NCI-H226 (cell line): ENCODE measurements around the gene ZKSCAN1.
A peak's percentile ranks its signal among the peaks of the same experiment; 100 is the strongest.

ENCODE experiments used
- DNase-seq: peaks from one replicate; pipeline ENCODE4 v3.0.0-alpha.2; 2015

ZKSCAN1 gene

GRCh38 chr7:100040575-100040974 lies 25.2 kb downstream of the ZKSCAN1 start:
- no peak for DNase-seq

GRCh38 chr7:100044718-100045117 lies 29.3 kb downstream of the ZKSCAN1 start:
- no peak for DNase-seq

DNA sequence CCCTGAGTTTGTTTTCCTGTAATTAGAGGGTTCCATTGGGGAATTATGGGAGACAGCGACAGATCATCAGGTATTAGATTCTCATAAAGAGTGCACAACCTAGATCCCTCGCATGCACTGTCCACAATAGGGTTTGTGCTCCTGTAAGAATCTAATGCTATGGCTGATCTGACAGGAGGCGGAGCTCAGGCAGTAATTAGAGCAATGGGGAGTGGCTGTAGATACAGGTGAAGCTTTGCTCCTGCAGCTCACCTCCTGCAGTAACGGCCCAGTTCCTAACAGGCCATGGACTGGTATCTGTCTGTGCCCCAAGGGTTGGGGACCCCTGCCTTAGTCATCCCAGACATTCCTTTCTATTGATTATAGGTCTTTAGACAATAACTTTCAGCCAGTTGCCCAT lies 33.3 kb downstream of the ZKSCAN1 start:
- no peak for DNase-seq

GRCh38 chr7:100049441-100050291 lies 34.3 kb downstream of the ZKSCAN1 start, which contains the start of gene ZSCAN21:
ZSCAN21 (plus strand) TSS chr7:100049774; CDS start chr7:100057007, 7,233 bp downstream.
- peak; percentile 75 for DNase-seq

DNA sequence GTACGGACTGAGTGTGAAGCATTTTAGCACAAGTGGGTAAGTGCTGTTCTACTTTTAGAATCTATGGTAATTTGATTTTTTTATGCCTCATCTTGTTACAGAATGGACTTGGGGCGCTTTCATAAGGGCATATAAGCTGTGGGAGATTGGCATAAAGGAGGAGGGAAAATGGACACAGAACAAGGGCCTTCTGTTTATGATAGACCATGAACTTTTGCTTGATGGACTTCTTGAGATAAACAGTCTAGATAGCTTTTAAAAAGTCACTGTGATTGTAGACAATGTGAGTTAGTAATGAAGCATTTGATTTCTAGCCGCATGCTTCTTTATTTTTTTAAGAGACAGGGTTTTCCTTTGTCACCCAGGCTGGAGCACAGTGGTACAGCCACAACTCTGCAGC lies 36.2 kb downstream of the ZKSCAN1 start:
- no peak for DNase-seq

- peak; percentile 54 for DNase-seq
Observed at GRCh38 chr7:100053215-100053614, 37.8 kb downstream of the ZKSCAN1 start.

DNA sequence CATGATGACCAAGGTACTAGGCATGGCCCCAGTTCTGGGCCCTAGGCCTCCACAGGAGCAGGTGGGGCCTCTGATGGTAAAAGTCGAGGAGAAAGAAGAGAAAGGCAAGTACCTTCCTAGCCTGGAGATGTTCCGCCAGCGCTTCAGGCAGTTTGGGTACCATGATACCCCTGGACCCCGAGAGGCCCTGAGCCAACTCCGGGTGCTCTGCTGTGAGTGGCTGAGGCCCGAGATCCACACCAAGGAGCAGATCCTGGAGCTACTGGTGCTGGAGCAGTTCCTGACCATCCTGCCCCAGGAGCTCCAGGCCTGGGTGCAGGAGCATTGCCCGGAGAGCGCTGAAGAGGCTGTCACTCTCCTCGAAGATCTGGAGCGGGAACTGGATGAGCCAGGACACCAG lies 41.6 kb downstream of the ZKSCAN1 start:
- no peak for DNase-seq

- no peak for DNase-seq
Observed at GRCh38 chr7:100059251-100059739, 43.9 kb downstream of the ZKSCAN1 start.

DNA sequence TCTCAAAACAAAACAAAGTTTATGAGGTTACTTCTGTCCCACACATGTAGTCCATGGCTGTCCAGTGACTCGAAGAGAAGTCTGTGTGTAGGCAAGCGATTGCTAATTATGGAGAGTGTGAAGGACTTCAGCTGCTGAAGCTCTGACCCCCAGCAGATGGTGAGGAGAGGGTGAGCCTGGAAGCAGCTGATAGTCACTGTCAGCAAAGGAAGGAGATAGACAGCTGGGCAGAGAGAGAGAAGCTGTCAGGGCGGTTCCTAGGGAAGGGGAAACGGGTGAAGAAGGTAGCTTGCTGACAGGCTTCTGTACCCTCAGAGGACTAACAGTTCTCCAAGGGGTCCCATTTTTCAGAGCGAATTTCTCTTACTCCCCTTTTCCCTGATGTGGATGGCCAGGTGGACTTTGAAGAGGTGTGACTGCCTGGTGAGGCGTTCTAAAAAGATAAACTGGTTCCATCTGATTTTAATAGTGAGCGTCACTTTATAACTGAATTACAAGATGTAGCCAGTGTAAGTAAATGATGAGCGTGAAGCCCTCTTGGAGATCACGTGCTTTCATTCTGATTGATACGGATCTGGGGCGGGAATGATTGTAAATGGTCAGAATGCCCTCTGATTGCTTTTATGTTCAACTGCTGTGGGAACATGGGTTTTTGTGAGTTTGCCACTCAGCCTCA lies 46.3 kb downstream of the ZKSCAN1 start:
- no peak for DNase-seq

GRCh38 chr7:100063376-100063775 lies 48.0 kb downstream of the ZKSCAN1 start:
- DNase-seq = no peak

DNA sequence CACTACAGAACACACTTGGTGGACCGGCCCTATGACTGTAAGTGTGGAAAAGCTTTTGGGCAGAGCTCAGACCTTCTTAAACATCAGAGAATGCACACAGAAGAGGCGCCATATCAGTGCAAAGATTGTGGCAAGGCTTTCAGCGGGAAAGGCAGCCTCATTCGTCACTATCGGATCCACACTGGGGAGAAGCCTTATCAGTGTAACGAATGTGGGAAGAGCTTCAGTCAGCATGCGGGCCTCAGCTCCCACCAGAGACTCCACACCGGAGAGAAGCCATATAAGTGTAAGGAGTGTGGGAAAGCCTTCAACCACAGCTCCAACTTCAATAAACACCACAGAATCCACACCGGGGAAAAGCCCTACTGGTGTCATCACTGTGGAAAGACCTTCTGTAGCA lies 48.8 kb downstream of the ZKSCAN1 start:
- no peak for DNase-seq

GRCh38 chr7:100065452-100066186 lies 50.2 kb downstream of the ZKSCAN1 start:
- peak; percentile 22 for DNase-seq

DNA sequence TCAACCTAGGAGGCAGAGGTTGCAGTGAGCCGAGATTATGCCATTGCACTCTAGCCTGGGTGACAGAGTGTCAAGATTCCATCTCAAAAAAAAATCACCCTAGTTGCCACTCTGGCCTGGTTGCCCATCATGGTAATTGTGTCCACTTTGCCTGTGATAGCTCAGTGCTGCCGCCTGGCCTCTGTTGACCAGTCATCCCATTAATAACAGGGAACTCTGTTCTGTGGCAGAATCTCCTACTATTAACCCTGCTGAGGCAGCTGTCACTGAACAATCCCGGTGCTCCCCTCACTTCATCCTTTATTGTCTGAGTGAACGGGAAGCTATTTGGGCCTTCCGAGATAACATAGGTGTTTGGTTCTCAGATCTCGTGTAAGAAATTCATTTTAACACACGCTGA lies 51.6 kb downstream of the ZKSCAN1 start:
- DNase-seq = no peak

- DNase-seq = no peak
Observed at GRCh38 chr7:100069991-100070390, 54.6 kb downstream of the ZKSCAN1 start.

DNA sequence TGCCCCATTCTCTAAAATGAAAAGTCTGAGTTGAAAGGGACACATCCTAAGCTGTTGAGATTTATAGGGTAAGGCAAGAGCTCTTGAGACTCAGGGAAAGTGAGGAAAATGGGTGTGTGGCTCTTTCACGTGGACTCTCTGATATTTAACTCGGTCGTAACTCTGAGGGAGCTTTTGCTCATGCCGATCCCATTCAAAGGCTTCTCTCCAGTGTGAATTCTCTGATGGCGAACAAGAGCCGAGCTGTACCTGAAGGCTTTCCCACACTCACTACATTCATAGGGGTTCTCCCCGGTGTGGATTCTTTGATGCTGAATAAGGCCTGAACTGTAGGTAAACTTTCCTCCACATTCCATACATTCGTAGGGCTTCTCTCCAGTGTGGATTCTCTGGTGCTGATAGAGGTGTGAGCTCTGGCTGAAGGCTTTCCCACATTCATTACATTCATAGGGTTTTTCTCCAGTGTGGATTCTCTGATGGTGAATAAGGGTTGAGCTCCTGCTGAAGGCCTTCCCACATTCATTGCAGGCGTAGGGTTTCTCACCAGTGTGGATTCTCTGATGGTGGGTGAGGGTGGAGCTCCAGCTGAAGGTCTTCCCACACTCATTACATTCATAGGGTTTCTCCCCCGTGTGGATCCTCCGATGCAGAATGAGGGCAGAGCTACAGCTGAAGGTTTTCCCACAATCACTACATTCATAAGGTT lies 55.8 kb downstream of the ZKSCAN1 start:
- no peak for DNase-seq

GRCh38 chr7:100072462-100072861 lies 57.1 kb downstream of the ZKSCAN1 start:
- no peak for DNase-seq

DNA sequence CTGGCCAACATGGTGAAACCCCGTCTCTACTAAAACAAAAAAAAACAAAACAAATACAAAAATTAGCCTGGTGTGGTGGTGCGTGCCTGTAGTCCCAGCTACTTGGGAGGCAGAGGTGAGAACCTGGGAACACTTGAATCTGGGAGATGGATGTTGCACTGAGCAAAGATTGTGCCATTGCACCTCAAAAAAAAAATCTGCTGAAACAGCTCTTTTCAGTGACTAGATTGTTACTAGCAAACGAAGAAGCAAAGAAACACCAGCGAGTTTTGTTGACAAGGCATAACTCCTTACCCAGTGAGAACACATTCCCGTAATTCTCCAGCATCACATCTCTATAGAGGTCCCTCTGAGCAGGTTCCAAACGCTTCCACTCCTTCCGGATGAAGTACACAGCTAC lies 59.4 kb downstream of the ZKSCAN1 start:
- no peak for DNase-seq

GRCh38 chr7:100075418-100075817 lies 60.0 kb downstream of the ZKSCAN1 start:
- DNase-seq = no peak

GRCh38 chr7:100077205-100077604 lies 61.8 kb downstream of the ZKSCAN1 start:
- no peak for DNase-seq

DNA sequence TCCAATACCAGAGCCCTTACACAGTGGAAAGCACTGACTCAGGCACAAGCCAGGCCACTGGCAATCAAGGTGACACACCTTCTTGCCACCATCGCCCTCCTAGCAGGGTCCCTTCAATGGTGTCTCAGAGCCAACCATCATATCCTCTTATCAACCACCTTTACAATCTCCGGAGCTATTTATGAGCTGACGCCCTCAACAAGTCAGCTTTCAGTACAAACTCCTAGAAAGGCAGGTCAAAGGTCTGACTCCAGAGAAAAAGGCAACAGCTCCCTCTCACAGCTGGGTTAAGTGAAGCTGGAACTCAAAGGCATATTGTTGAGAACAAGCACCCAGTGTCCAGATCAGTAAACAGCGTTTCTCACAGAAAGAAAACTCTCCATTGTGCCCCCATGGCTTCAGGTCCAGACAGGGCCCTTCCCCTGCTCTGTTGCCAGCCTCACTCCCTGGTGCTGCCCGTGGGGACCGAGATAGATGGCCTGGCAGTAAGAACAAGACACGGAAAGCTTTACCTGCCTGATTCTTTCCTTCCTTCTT lies 63.7 kb downstream of the ZKSCAN1 start:
- no peak for DNase-seq

DNA sequence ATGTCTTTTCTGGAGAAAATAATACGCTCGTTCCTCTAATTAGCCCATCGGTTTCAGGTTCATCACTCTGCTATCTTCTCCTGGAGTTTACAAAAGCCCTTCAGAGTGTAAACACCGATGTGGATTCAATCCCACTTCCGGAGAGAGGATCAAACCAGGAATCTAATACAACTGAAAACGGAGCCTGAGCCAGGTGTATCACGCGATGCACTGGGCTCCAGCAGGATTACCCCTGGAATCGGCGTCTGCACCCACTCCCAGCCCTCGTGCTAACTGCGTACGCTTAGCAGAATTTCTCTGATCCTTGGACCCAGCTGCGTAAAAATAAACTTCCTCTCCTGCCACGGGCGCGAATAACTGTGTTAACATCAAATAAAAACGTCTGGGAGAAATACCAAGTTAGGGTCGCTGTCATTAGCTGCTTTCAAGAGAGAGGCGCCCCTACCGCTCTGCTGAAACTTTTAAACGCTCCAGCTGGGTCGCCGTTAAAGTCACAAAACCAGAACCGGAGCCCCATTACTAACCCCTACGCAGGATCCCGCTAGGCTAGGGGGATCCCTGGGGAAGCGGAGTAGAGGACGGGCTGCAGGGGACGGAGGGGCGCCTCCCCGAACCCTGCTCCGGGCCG lies 65.6 kb downstream of the ZKSCAN1 start:
- no peak for DNase-seq

GRCh38 chr7:100081535-100082102 lies 66.2 kb downstream of the ZKSCAN1 start, which contains the start of gene ZNF3:
ZNF3 (minus strand) TSS chr7:100081723; CDS start chr7:100077357, 4,366 bp downstream.
- peak; percentile 98 for DNase-seq
